SH-SY5Y (cell line): Measurements from ENCODE around the gene SLC9B1.

ENCODE experiments used
- GATA2 ChIP-seq: IDR thresholded peaks from 2 replicates; pipeline ENCODE4 v1.6.1; 2011; ENCODE audit warnings: mild to moderate bottlenecking, low read depth, low read length
- GATA3 ChIP-seq: IDR thresholded peaks from 2 replicates; pipeline ENCODE4 v1.6.1; 2011; ENCODE audit warnings: low read depth, mild to moderate bottlenecking, low read length, moderate library complexity

DNA sequence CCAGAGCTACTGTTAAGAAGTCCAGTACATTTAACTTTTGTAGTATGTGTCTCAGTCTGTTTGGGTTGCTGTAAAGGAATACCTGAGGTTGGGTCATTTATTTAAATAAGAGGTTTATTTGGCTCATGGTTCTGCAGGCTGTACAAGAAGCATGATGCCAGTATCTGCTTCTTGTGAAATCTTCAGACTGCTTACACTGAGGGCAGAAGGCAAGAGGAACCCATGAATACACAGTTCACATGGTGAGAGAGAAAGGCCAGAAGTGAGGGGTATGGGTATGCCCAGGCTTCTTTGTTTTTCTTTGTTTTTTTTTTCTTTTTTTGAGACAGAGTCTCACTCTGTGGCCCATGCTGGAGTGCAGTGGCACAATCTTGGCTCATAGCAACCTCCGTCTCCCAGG lies 156.8 kb downstream of the SLC9B1 start:
- no peak for TF ChIP-seq GATA3
- no peak for TF ChIP-seq GATA2
